SK-N-SH (cell line): ENCODE measurements around the gene FAM107B. TPM values are rescaled to one million over a fixed set of nuclear protein-coding genes. Genes with fewer than 3 reads are reported as not detected.

Experiments
- CTCF ChIA-PET: fragments of 300-600, 350-600 bp; formaldehyde crosslinking; extraction: SDS; loops from one replicate; lab custom pipeline; 2021; lab: Yijun Ruan, JAX
- POLR2A ChIA-PET: fragments of 350-600 bp; sonication (Branson Sonifier 250); formaldehyde crosslinking; extraction: SDS; loops from one replicate; lab custom pipeline; 2020; ENCODE audit warnings: antibody characterized with exemption, inconsistent platforms; lab: Yijun Ruan, JAX
- DNase-seq: peaks from one replicate; pipeline ENCODE4 v3.0.0; 2012
- H2AFZ ChIP-seq: fragments of 200-600 bp; sonication (generic); 2 replicates; pipeline ENCODE4 v1.8.1; 2016; ENCODE audit warnings: antibody characterized with exemption, mild to moderate bottlenecking, low read depth
- H3F3A ChIP-seq: fragments of 200-600 bp; sonication (generic); replicated peaks from 2 replicates; pipeline ENCODE3; 2016; ENCODE audit warnings: antibody characterized with exemption, mild to moderate bottlenecking; ENCODE audit not compliant: insufficient read depth
- H3K27ac ChIP-seq, 2 experiments: fragments of 200-500 bp in 1 of 2; fragments of 200-600 bp in 1 of 2; sonication (Bioruptor generic) in 1 of 2; sonication (generic), shearing (Covaris generic) in 1 of 2; 2 replicates each; pipeline versions ENCODE4 v1.5.1 to v1.6.1; 2014 to 2016; ENCODE audit warnings: low read depth in 2 of 2, inconsistent platforms in 1 of 2, low read length in 1 of 2, mild to moderate bottlenecking in 1 of 2, mixed read lengths in 1 of 2
- H3K27me3 ChIP-seq: fragments of 200-600 bp; sonication (generic), shearing (Covaris generic); 2 replicates; pipeline ENCODE4 v1.6.1; 2016; ENCODE audit warnings: mixed run types; ENCODE audit not compliant: insufficient read depth
- H3K36me3 ChIP-seq, 2 experiments: fragments of 200-500 bp in 1 of 2; fragments of 200-600 bp in 1 of 2; sonication (Bioruptor generic) in 1 of 2; sonication (generic) in 1 of 2; replicated peaks in 1 of 2; 2 replicates each; pipeline versions ENCODE3 to v1.5.1; 2014 to 2016; ENCODE audit warnings: low read length in 1 of 2, mild to moderate bottlenecking in 1 of 2; ENCODE audit not compliant: insufficient read depth in 2 of 2, control insufficient read depth in 1 of 2
- H3K4me1 ChIP-seq, 2 experiments: fragments of 200-500 bp in 1 of 2; fragments of 200-600 bp in 1 of 2; sonication (Bioruptor generic) in 1 of 2; sonication (generic), shearing (Covaris generic) in 1 of 2; 2 replicates each; pipeline versions ENCODE4 v1.5.1 to v1.6.1; 2014 to 2016; ENCODE audit warnings: low read depth in 1 of 2, low read length in 1 of 2, mixed run types in 1 of 2; ENCODE audit not compliant: insufficient read depth in 2 of 2, control insufficient read depth in 1 of 2
- H3K4me2 ChIP-seq: fragments of 200-600 bp; sonication (generic), shearing (Covaris generic); 2 replicates; pipeline ENCODE4 v1.6.1; 2017; ENCODE audit warnings: mixed run types
- H3K4me3 ChIP-seq, 2 experiments: fragments of 200-500 bp in 1 of 2; fragments of 200-600 bp in 1 of 2; sonication (Bioruptor generic) in 1 of 2; sonication (generic), shearing (Covaris generic) in 1 of 2; 2 replicates each; pipeline versions ENCODE4 v1.5.1 to v1.8.1; 2014 to 2016; ENCODE audit warnings: low read depth in 2 of 2, inconsistent platforms in 1 of 2, low read length in 1 of 2, mild to moderate bottlenecking in 1 of 2, mixed read lengths in 1 of 2, moderate library complexity in 1 of 2
- H3K79me2 ChIP-seq: fragments of 200-600 bp; sonication (generic); 2 replicates; pipeline ENCODE4 v1.8.1; 2017; ENCODE audit warnings: mild to moderate bottlenecking; ENCODE audit not compliant: insufficient read depth
- H3K9ac ChIP-seq: fragments of 200-600 bp; sonication (generic); 2 replicates; pipeline ENCODE4 v1.6.1; 2017; ENCODE audit warnings: mixed run types
- H3K9me2 ChIP-seq: fragments of 200-600 bp; sonication (generic); 2 replicates; pipeline ENCODE4 v1.6.1; 2017; ENCODE audit warnings: mixed run types
- H3K9me3 ChIP-seq: fragments of 200-600 bp; sonication (generic); 2 replicates; pipeline ENCODE4 v1.6.1; 2017; ENCODE audit warnings: mixed run types, mild to moderate bottlenecking, moderate library complexity
- H4K20me1 ChIP-seq: fragments of 200-600 bp; sonication (generic); 2 replicates; pipeline ENCODE4 v1.6.1; 2017; ENCODE audit warnings: mild to moderate bottlenecking, mixed run types; ENCODE audit not compliant: insufficient read depth
- CHD2 ChIP-seq: fragments of 150-350 bp; IDR thresholded peaks from 2 replicates; pipeline ENCODE4 v1.6.1; 2018; ENCODE audit warnings: low read length; ENCODE audit not compliant: partially characterized antibody
- ELF1 ChIP-seq: IDR thresholded peaks from 2 replicates; pipeline ENCODE4 v1.4.0; 2012
- FOSL2 ChIP-seq: IDR thresholded peaks from 2 replicates; pipeline ENCODE4 v1.4.0; 2012; ENCODE audit warnings: low read depth, mild to moderate bottlenecking, moderate library complexity, borderline replicate concordance
- FOXJ3 ChIP-seq: sonication (generic); formaldehyde crosslinking; IDR thresholded peaks from 2 replicates; pipeline ENCODE4 v1.5.1; 2020; ENCODE audit warnings: mild to moderate bottlenecking, missing genetic modification reagents
- FOXM1 ChIP-seq: IDR thresholded peaks from 2 replicates; pipeline ENCODE4 v1.4.0; 2012; ENCODE audit warnings: low read depth, mild to moderate bottlenecking
- GATA2 ChIP-seq: sonication (generic); formaldehyde crosslinking; IDR thresholded peaks from 2 replicates; pipeline ENCODE4 v1.5.0; 2020; ENCODE audit warnings: mild to moderate bottlenecking, missing genetic modification reagents
- JUND ChIP-seq: IDR thresholded peaks from 2 replicates; pipeline ENCODE4 v1.4.0; 2012
- NFIC ChIP-seq: IDR thresholded peaks from 2 replicates; pipeline ENCODE4 v1.4.0; 2012; ENCODE audit warnings: borderline replicate concordance
- SIN3A ChIP-seq: IDR thresholded peaks from 2 replicates; pipeline ENCODE4 v1.6.1; 2012; ENCODE audit warnings: low read depth, mild to moderate bottlenecking, low read length, moderate library complexity, borderline replicate concordance
- WGBS: methylation state at CpG from one replicate; pipeline ENCODE4 v1.1.6; 2017; ENCODE audit warnings: low lambda C conversion rate; 5-methylcytosine and 5-hydroxymethylcytosine counted together
- polyA plus RNA-seq, 3 experiments: library from polyadenylated mRNA; depleted of rRNA; stranded (reverse); fragments of >200 nt; gene quantifications; 2 replicates each; pipeline ENCODE4 v1.2.3, GENCODE V29; 2012
- TF ChIP-seq, protein P1 (sequence below): IDR thresholded peaks from 2 replicates; pipeline ENCODE4 v1.6.1; 2012; ENCODE audit warnings: mild to moderate bottlenecking, low read depth, low read length, moderate library complexity

FAM107B gene
- polyA plus RNA-seq, 1 of the 3 experiments (the other 2 are of a cell fraction): 1.0 TPM

DNA sequence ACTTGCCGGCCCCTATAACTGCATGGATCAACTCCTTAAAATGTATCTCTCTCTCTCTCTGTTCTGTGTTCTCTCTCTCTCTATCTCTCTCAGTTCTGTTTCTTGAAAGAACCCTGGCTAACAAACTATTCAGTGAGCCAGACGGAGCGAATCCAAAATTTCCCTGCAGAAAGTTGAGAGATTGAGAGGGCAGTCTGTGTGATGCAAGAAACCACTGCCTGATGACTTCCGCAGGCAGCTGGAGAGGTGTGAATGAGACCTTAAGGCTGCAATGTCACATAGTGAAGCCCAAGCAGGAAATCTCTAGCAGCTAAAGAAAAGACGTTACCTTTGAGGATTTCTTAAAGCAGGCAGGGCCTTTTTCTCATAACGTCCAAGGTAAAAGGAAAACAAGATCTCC lies 17.3 kb downstream of the FAM107B start:
- Histone ChIP-seq H3F3A (no peaks in the 10 kb centered on the region), H3K36me3 (no peaks in the 10 kb centered on the region), H3K4me1 (no peaks in the 10 kb centered on the region), H3K9ac (no peak overlapping the region), H3K79me2 (no peaks in the 10 kb centered on the region), H2AFZ (no peak overlapping the region), H3K27me3 (no peaks in the 10 kb centered on the region), H4K20me1 (no peaks in the 10 kb centered on the region), H3K9me3 (no peaks in the 10 kb centered on the region), H3K4me3 (no peak overlapping the region), H3K9me2 (no peaks in the 10 kb centered on the region), H3K27ac (no peak overlapping the region), H3K4me2 (no peak overlapping the region)
- ChIA-PET POLR2A (no interaction called here), CTCF (interaction anchor here (0.9 kb wide), 1 partner anchor 220 kb away, joined by 3 read pairs; no protein-coding TSS in a partner anchor)
- no peak for DNase-seq
- 73% methylated on average over 6 of the region's 6 CpGs for WGBS
- TF ChIP-seq NFIC: no peak
- no peak for TF ChIP-seq FOXM1

DNA sequence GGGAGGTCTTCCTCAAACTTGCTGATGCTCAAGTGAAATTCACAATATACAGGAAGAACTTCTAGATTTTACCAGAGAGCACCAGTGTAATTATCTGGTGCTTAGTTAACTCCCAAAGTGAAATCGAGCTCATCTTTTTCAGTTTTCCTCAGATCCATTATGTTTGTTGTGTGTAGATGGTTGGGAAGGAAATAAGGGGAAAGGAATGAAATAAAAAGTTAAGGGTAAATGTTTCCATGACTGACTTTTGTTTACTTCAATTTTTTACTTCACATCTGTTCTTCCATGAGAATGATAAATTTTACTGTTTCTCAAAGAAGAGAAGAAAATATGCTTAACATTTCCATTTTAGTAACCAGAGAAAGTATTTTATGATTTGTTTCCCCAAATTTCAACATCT lies 21.3 kb downstream of the FAM107B start:
- Histone ChIP-seq H2AFZ (no peak overlapping the region), H3K36me3 (no peaks in the 10 kb centered on the region), H3K9ac (no peak overlapping the region), H3K4me1 (peaks cover 0 to 14% of the 10 kb centered on the region in 2 experiments; a peak in 1 of 4 replicates), H3K27ac (no peak overlapping the region), H3K79me2 (no peaks in the 10 kb centered on the region), H3K9me3 (no peaks in the 10 kb centered on the region)
- TF ChIP-seq CHD2 (no peak), FOXJ3 (no peak), SIN3A (no peak), JUND (no peak), GATA2 (CRISPR knock-in tag) (no peak), FOSL2 (no peak), ELF1 (no peak)
- TF ChIP-seq, protein P1, sequence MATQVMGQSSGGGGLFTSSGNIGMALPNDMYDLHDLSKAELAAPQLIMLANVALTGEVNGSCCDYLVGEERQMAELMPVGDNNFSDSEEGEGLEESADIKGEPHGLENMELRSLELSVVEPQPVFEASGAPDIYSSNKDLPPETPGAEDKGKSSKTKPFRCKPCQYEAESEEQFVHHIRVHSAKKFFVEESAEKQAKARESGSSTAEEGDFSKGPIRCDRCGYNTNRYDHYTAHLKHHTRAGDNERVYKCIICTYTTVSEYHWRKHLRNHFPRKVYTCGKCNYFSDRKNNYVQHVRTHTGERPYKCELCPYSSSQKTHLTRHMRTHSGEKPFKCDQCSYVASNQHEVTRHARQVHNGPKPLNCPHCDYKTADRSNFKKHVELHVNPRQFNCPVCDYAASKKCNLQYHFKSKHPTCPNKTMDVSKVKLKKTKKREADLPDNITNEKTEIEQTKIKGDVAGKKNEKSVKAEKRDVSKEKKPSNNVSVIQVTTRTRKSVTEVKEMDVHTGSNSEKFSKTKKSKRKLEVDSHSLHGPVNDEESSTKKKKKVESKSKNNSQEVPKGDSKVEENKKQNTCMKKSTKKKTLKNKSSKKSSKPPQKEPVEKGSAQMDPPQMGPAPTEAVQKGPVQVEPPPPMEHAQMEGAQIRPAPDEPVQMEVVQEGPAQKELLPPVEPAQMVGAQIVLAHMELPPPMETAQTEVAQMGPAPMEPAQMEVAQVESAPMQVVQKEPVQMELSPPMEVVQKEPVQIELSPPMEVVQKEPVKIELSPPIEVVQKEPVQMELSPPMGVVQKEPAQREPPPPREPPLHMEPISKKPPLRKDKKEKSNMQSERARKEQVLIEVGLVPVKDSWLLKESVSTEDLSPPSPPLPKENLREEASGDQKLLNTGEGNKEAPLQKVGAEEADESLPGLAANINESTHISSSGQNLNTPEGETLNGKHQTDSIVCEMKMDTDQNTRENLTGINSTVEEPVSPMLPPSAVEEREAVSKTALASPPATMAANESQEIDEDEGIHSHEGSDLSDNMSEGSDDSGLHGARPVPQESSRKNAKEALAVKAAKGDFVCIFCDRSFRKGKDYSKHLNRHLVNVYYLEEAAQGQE: no peak
- TF ChIP-seq, all 33 proteins: peak for 0
- H3K27me3 ChIP-seq: no peaks in the 10 kb centered on the region
- H3K4me2 ChIP-seq: no peak overlapping the region
- H3K9me2 ChIP-seq: no peaks in the 10 kb centered on the region
- ChIA-PET CTCF (no interaction called here), POLR2A (interaction anchor here (0.7 kb wide), 1 partner anchor 210 kb away, joined by 3 read pairs; no protein-coding TSS in a partner anchor)
- WGBS: 31% methylated on average over 1 of the region's 1 CpG
- H3K4me3 ChIP-seq: no peak overlapping the region
- no peaks in the 10 kb centered on the region for H3F3A ChIP-seq
- no peaks in the 10 kb centered on the region for H4K20me1 ChIP-seq
- DNase-seq: no peak
